H1 (cell line): ENCODE measurements around the gene FERMT1. TPM values are rescaled to one million over a fixed set of nuclear protein-coding genes. Genes with fewer than 3 reads are reported as not detected.

Experiments used
- CTCF ChIA-PET: fragments of 300-600 bp; sonication (Branson Sonifier 250); formaldehyde crosslinking; loops from one replicate; lab custom pipeline; 2021; ENCODE audit not compliant: partially characterized antibody; lab: Charles Lee
- POLR2A ChIA-PET: fragments of 300-600 bp; sonication (Branson Sonifier 250); formaldehyde crosslinking; loops from one replicate; lab custom pipeline; 2021; ENCODE audit warnings: inconsistent platforms; ENCODE audit not compliant: partially characterized antibody; lab: Charles Lee
- DNase-seq, 2 experiments: peaks; one replicate each; pipeline versions ENCODE4 v3.0.0 to v3.0.0-alpha.2; 2010 to 2022; ENCODE audit warnings: low spot score in 2 of 2, low read depth in 1 of 2, mixed read lengths in 1 of 2
- FAIRE-seq: peaks from 2 replicates; lab custom pipeline; 2011; peaks lifted over from hg19 to GRCh38; lab: Jason Lieb, UNC
- H2AFZ ChIP-seq: 2 replicates; pipeline ENCODE4 v1.8.1; 2012; ENCODE audit warnings: low read length, inconsistent platforms
- H2AK5ac ChIP-seq: 2 replicates; pipeline ENCODE4 v1.6.1; 2013; ENCODE audit warnings: low read depth, low read length
- H2BK120ac ChIP-seq: replicated peaks from 2 replicates; pipeline ENCODE3; 2013; ENCODE audit warnings: low read depth, low read length, inconsistent platforms
- H2BK12ac ChIP-seq: 2 replicates; pipeline ENCODE4 v1.6.1; 2013; ENCODE audit warnings: low read depth, low read length
- H2BK15ac ChIP-seq: 2 replicates; pipeline ENCODE4 v1.6.1; 2013; ENCODE audit warnings: low read length
- H2BK20ac ChIP-seq: 2 replicates; pipeline ENCODE4 v1.6.1; 2013; ENCODE audit warnings: low read length
- H2BK5ac ChIP-seq: 2 replicates; pipeline ENCODE4 v1.6.1; 2013; ENCODE audit warnings: low read depth, low read length
- H3K14ac ChIP-seq: 2 replicates; pipeline ENCODE4 v1.6.1; 2013; ENCODE audit warnings: inconsistent platforms; ENCODE audit not compliant: insufficient read length
- H3K18ac ChIP-seq: 2 replicates; pipeline ENCODE4 v1.6.1; 2013; ENCODE audit warnings: low read length; ENCODE audit errors: extremely low read depth
- H3K23ac ChIP-seq: 2 replicates; pipeline ENCODE4 v1.6.1; 2013; ENCODE audit warnings: inconsistent platforms; ENCODE audit not compliant: insufficient read length
- H3K23me2 ChIP-seq: 2 replicates; pipeline ENCODE4 v1.6.1; 2013; ENCODE audit warnings: low read depth, low read length
- H3K27ac ChIP-seq: 2 replicates; pipeline ENCODE4 v1.6.1; 2011; ENCODE audit warnings: low read depth, low read length, inconsistent platforms
- H3K27me3 ChIP-seq, 4 experiments: replicated peaks in 1 of 4; 1 replicate in 1 of 4; 2 replicates in 3 of 4; pipeline versions ENCODE4 v1.6.1 to v1.8.1; 2011 to 2013; ENCODE audit warnings: low read length in 3 of 4, mild to moderate bottlenecking in 3 of 4, inconsistent platforms in 2 of 4, mixed read lengths in 2 of 4, moderate library complexity in 1 of 4; ENCODE audit not compliant: control insufficient read depth in 3 of 4, insufficient read depth in 3 of 4; ENCODE audit errors: extremely low read depth in 1 of 4
- H3K36me3 ChIP-seq, 4 experiments: 2 replicates each; pipeline versions ENCODE4 v1.6.1 to v1.8.1; 2011 to 2013; ENCODE audit warnings: mild to moderate bottlenecking in 4 of 4, low read length in 3 of 4, moderate library complexity in 2 of 4, control low read depth in 1 of 4, inconsistent platforms in 1 of 4; ENCODE audit not compliant: insufficient read depth in 4 of 4, control insufficient read depth in 2 of 4
- H3K4ac ChIP-seq: replicated peaks from 2 replicates; pipeline ENCODE3; 2013; ENCODE audit warnings: low read length, low read depth, mixed read lengths, inconsistent platforms; ENCODE audit not compliant: insufficient read length
- H3K4me1 ChIP-seq, 4 experiments: replicated peaks in 1 of 4; 1 replicate in 1 of 4; 2 replicates in 3 of 4; pipeline versions ENCODE4 v1.6.1 to v1.8.1; 2011 to 2013; ENCODE audit warnings: low read length in 3 of 4, inconsistent platforms in 2 of 4, mixed read lengths in 1 of 4; ENCODE audit not compliant: insufficient read depth in 4 of 4, control insufficient read depth in 3 of 4
- H3K4me2 ChIP-seq, 2 experiments: 2 replicates each; pipeline versions ENCODE4 v1.6.1 to v1.8.1; 2011 to 2013; ENCODE audit warnings: low read depth in 2 of 2, low read length in 2 of 2, control low read depth in 1 of 2, inconsistent platforms in 1 of 2, mild to moderate bottlenecking in 1 of 2; ENCODE audit not compliant: insufficient read depth in 1 of 2
- H3K4me3 ChIP-seq, 4 experiments: fragments of 200-600, 300-600 bp in 1 of 4; sonication (generic), shearing (Covaris generic), sonication (Bioruptor Twin) in 1 of 4; 2 replicates each; pipeline versions ENCODE4 v1.5.1 to v1.8.1; 2011 to 2016; ENCODE audit warnings: low read length in 4 of 4, low read depth in 3 of 4, control low read depth in 2 of 4, inconsistent platforms in 2 of 4, mild to moderate bottlenecking in 2 of 4, mixed read lengths in 1 of 4, moderate library complexity in 1 of 4; ENCODE audit not compliant: insufficient read depth in 2 of 4; ENCODE audit errors: extremely low read depth in 1 of 4
- H3K56ac ChIP-seq: replicated peaks from 2 replicates; pipeline ENCODE3; 2013; ENCODE audit warnings: low read depth, mild to moderate bottlenecking, mixed read lengths, low read length, inconsistent platforms; ENCODE audit not compliant: insufficient read length
- H3K79me1 ChIP-seq: 2 replicates; pipeline ENCODE4 v1.6.1; 2013; ENCODE audit warnings: low read depth, low read length, control low read depth
- H3K79me2 ChIP-seq, 2 experiments: 2 replicates each; pipeline versions ENCODE4 v1.6.1 to v1.8.1; 2012 to 2013; ENCODE audit warnings: low read length in 2 of 2, mild to moderate bottlenecking in 2 of 2, inconsistent platforms in 1 of 2; ENCODE audit not compliant: insufficient read depth in 2 of 2, control insufficient read depth in 1 of 2
- H3K9ac ChIP-seq, 4 experiments: replicated peaks in 1 of 4; 1 replicate in 1 of 4; 2 replicates in 3 of 4; pipeline versions ENCODE4 v1.6.1 to v1.8.1; 2011 to 2013; ENCODE audit warnings: low read depth in 3 of 4, low read length in 3 of 4, control low read depth in 2 of 4, mild to moderate bottlenecking in 2 of 4, moderate library complexity in 2 of 4, inconsistent platforms in 1 of 4; ENCODE audit errors: extremely low read depth in 1 of 4
- H3K9me3 ChIP-seq, 2 experiments: 2 replicates each; pipeline versions ENCODE4 v1.6.1 to v1.8.1; 2012 to 2013; ENCODE audit warnings: mild to moderate bottlenecking in 2 of 2, moderate library complexity in 2 of 2, control low read depth in 1 of 2, inconsistent platforms in 1 of 2, low read depth in 1 of 2, low read length in 1 of 2, mixed read lengths in 1 of 2; ENCODE audit not compliant: insufficient read depth in 2 of 2
- H4K20me1 ChIP-seq, 2 experiments: replicated peaks in 1 of 2; 2 replicates each; pipeline versions ENCODE3 to v1.8.1; 2011 to 2013; ENCODE audit warnings: inconsistent platforms in 2 of 2, low read length in 2 of 2, mild to moderate bottlenecking in 1 of 2; ENCODE audit not compliant: insufficient read depth in 2 of 2, control insufficient read depth in 1 of 2
- H4K5ac ChIP-seq: 2 replicates; pipeline ENCODE4 v1.6.1; 2013; ENCODE audit warnings: low read length, low read depth, mixed read lengths, inconsistent platforms; ENCODE audit not compliant: insufficient read length
- H4K8ac ChIP-seq: 2 replicates; pipeline ENCODE4 v1.8.0; 2013; ENCODE audit warnings: mild to moderate bottlenecking, moderate library complexity, low read length, inconsistent platforms; ENCODE audit not compliant: insufficient read depth; ENCODE audit errors: extremely low read depth
- H4K91ac ChIP-seq: replicated peaks from 2 replicates; pipeline ENCODE3; 2013; ENCODE audit warnings: low read length, mixed read lengths, inconsistent platforms; ENCODE audit not compliant: insufficient read length
- ASH2L ChIP-seq: fragments of 200-600, 300-600 bp; sonication (generic); IDR thresholded peaks from one replicate; pipeline ENCODE4 v1.7.1; 2017; ENCODE audit warnings: low read length
- CREB1 ChIP-seq: IDR thresholded peaks from 2 replicates; pipeline ENCODE4 v1.6.1; 2012; ENCODE audit warnings: inconsistent platforms
- GABPA ChIP-seq: IDR thresholded peaks from 2 replicates; pipeline ENCODE4 v1.6.1; 2011; ENCODE audit warnings: mild to moderate bottlenecking, low read length, moderate library complexity, borderline replicate concordance; ENCODE audit not compliant: insufficient read depth
- KDM1A ChIP-seq: fragments of 200-600, 300-600 bp; sonication (generic); IDR thresholded peaks from 2 replicates; pipeline ENCODE4 v1.7.1; 2016; ENCODE audit warnings: mild to moderate bottlenecking, low read length, borderline replicate concordance
- RFX5 ChIP-seq: IDR thresholded peaks from 2 replicates; pipeline ENCODE4 v1.6.1; 2011; ENCODE audit warnings: low read depth, low read length, improper control_type of control experiment, borderline replicate concordance
- WGBS, 2 experiments: shearing (Covaris generic) in 1 of 2; methylation state at CpG; one replicate each; pipeline versions ENCODE4 v1.1.6 to v1.1.7; 2013 to 2015; ENCODE audit warnings: low lambda C conversion rate in 2 of 2, mixed read lengths in 2 of 2, inconsistent platforms in 1 of 2, low coverage in 1 of 2, missing lambda C conversion rate in 1 of 2; ENCODE audit not compliant: insufficient replicate concordance in 2 of 2, insufficient coverage in 1 of 2, insufficient read length in 1 of 2; ENCODE audit errors: extremely low coverage in 1 of 2, missing lambda C conversion rate in 1 of 2; 5-methylcytosine and 5-hydroxymethylcytosine counted together
- polyA plus RNA-seq, 7 experiments: library from polyadenylated mRNA; depleted of rRNA in 3 of 7; stranded (reverse) in 5 of 7; unstranded in 2 of 7; fragments of >200 nt in 5 of 7; fragments of 200-250 nt in 2 of 7; gene quantifications; 1 replicate in 5 of 7; 2 replicates in 1 of 7; 4 replicates in 1 of 7; pipeline versions ENCODE4 v1.2.1 to v1.2.3, GENCODE V29; 2011 to 2013; ENCODE audit warnings: missing spikeins in 2 of 7, mixed read lengths in 2 of 7
- total RNA-seq: library from RNA; stranded (reverse); fragmentation: NEBNext Ultra II Directional; extraction: Animal tissue kit (Norgen Biotek cat#: 25700); gene quantifications from 2 replicates; pipeline ENCODE4 v1.2.1, GENCODE V29; 2021
- TF ChIP-seq, protein P1 (sequence below): IDR thresholded peaks from 2 replicates; pipeline ENCODE4 v1.6.1; 2012; ENCODE audit warnings: inconsistent platforms
- TF ChIP-seq, protein P2 (sequence below), 3 experiments: IDR thresholded peaks; 1 replicate in 2 of 3; 2 replicates in 1 of 3; pipeline versions ENCODE4 v1.5.1 to v1.6.1; 2011; ENCODE audit warnings: low read length in 3 of 3, mild to moderate bottlenecking in 3 of 3, inconsistent platforms in 2 of 3, low read depth in 1 of 3, moderate library complexity in 1 of 3; ENCODE audit not compliant: insufficient read depth in 1 of 3; ENCODE audit errors: control extremely low read depth in 1 of 3

FERMT1 gene
- total and polyA plus RNA-seq, 2 of the 8 experiments (the other 6 are each of a cell fraction or from before 2014, with no cell fraction given): 4.2 to 17.8 TPM

DNA sequence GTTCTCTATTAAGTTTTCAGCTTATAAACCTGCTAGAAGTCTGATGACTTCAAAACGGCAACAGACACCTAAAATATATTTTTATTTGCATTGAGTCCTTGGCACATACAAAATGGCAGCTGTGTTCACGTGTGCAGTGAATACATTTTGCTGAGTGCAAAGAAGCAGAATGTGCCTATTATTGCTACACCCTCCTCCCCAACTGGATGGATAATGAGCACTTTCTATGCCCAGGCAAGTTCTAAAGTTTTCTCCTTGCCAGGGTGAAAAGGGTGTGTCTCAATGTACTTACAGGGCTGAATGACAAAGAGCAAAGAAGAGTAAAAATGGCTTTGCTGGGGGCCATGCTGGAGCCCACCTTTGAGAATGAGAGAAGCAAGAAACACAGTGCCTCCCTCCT is 4.0 kb upstream of the FERMT1 start:
- H3K9me3 ChIP-seq: no peaks in the 10 kb centered on the region
- no peak overlapping the region for H3K14ac ChIP-seq
- H3K18ac ChIP-seq: no peak overlapping the region
- H2BK20ac ChIP-seq: no peak overlapping the region
- H3K27ac ChIP-seq: no peak overlapping the region
- no peak overlapping the region for H3K23ac ChIP-seq
- no peak overlapping the region for H3K9ac ChIP-seq
- H2AK5ac ChIP-seq: no peak overlapping the region
- DNase-seq (no peak), FAIRE-seq (no peak)
- no peaks in the 10 kb centered on the region for H4K20me1 ChIP-seq
- peaks cover 0 to 6% (median 3%) of the 10 kb centered on the region in 4 experiments; a peak in 4 of 7 replicates for H3K27me3 ChIP-seq
- no peak overlapping the region for H2AFZ ChIP-seq
- H2BK5ac ChIP-seq: no peak overlapping the region
- H3K79me2 ChIP-seq: no peaks in the 10 kb centered on the region
- H3K4ac ChIP-seq: no peak overlapping the region
- ChIA-PET CTCF (interaction anchor here (1.7 to 2.6 kb wide), 2 partner anchors 14 to 16 kb away, joined by 3 to 11 read pairs; no protein-coding TSS in a partner anchor), POLR2A (interaction anchor here (1.2 kb wide), 1 partner anchor 11 kb away, joined by 3 read pairs; no protein-coding TSS in a partner anchor)
- no peak overlapping the region for H3K4me2 ChIP-seq
- peaks cover 7% of the 10 kb centered on the region; the same call in 1 of the 2 replicates for H3K23me2 ChIP-seq
- H4K5ac ChIP-seq: no peak overlapping the region
- 89% methylated on average over 2 of the region's 2 CpGs; no CpG with 5 or more reads in 1 of the 2 experiments for WGBS, 2 experiments
- H2BK120ac ChIP-seq: no peak overlapping the region
- H4K8ac ChIP-seq: no peak overlapping the region
- no peak overlapping the region for H2BK15ac ChIP-seq
- H3K56ac ChIP-seq: no peak overlapping the region
- no peaks in the 10 kb centered on the region for H3K36me3 ChIP-seq
- H3K4me1 ChIP-seq: peaks cover 0 to 6% (median 3%) of the 10 kb centered on the region in 4 experiments; a peak in 5 of 7 replicates
- no peak overlapping the region for H3K4me3 ChIP-seq
- no peak overlapping the region for H2BK12ac ChIP-seq
- peak overlapping the region; percentile 48 for H4K91ac ChIP-seq
- no peaks in the 10 kb centered on the region for H3K79me1 ChIP-seq
- TF ChIP-seq RFX5 (no peak), ASH2L (no peak), GABPA (no peak), CREB1 (no peak), KDM1A (no peak)
- TF ChIP-seq, protein P1, sequence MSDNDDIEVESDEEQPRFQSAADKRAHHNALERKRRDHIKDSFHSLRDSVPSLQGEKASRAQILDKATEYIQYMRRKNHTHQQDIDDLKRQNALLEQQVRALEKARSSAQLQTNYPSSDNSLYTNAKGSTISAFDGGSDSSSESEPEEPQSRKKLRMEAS: no peak
- TF ChIP-seq, protein P2, sequence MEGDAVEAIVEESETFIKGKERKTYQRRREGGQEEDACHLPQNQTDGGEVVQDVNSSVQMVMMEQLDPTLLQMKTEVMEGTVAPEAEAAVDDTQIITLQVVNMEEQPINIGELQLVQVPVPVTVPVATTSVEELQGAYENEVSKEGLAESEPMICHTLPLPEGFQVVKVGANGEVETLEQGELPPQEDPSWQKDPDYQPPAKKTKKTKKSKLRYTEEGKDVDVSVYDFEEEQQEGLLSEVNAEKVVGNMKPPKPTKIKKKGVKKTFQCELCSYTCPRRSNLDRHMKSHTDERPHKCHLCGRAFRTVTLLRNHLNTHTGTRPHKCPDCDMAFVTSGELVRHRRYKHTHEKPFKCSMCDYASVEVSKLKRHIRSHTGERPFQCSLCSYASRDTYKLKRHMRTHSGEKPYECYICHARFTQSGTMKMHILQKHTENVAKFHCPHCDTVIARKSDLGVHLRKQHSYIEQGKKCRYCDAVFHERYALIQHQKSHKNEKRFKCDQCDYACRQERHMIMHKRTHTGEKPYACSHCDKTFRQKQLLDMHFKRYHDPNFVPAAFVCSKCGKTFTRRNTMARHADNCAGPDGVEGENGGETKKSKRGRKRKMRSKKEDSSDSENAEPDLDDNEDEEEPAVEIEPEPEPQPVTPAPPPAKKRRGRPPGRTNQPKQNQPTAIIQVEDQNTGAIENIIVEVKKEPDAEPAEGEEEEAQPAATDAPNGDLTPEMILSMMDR (IDR thresholded peaks at IDR 0.05; ENCODE audit: control extremely low read depth in 1 of 3, insufficient read depth in 1 of 3, low read depth in 1 of 3, low read length in 3 of 3): no peak
